ENCODE results near the gene CIBAR2.

DNA sequence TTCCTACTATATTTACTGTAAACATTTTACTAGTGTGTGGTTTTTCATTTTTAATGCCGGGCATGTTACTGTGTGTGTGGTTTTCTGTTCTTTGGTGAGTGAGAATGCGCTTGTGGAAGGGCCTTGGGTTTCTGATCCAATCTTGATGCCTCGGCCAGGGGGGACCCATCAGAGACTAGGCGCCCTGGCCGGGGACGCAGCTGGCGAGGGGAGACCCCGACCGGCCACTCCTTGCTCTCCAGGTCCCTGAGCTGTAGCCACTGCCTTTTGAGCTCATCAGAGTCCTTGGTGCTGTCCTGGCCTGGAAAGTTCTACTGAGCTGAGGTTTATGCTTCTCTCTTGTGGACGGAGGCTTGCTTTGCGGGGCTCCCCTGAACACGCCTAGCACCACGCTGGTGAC, 47.2 kb downstream of the CIBAR2 start:
- TF ChIP-seq CTCF (IDR thresholded peaks at IDR 0.05) (no peak), POLR2A (IDR thresholded peaks at IDR 0.05) (no peak)

All from Peyer's patch (tissue), 4 donors.